Peyer's patch (tissue), 4 donors: Measurements from ENCODE around the gene NFASC.

ENCODE experiments used
- POLR2A ChIP-seq, 2 donors: fragments of 450-650 bp; IDR thresholded peaks; one replicate each; pipeline ENCODE4 v1.5.1; 2017; ENCODE audit warnings: antibody characterized with exemption in 2 of 2, mild to moderate bottlenecking in 2 of 2, moderate library complexity in 2 of 2
- TF ChIP-seq, protein P1 (sequence below), 6 experiments: fragments of 450-650 bp in 4 of 6; fragments of 200-600 bp in 2 of 6; sonication (generic) in 1 of 6; IDR thresholded peaks; one replicate each; pipeline ENCODE4 v1.5.1; 2017 to 2019; ENCODE audit warnings: antibody characterized with exemption in 6 of 6, mild to moderate bottlenecking in 3 of 6, moderate library complexity in 1 of 6

GRCh38 chr1:204925701-204926100, 55.0 kb downstream of the NFASC start:
- TF ChIP-seq, protein P1, sequence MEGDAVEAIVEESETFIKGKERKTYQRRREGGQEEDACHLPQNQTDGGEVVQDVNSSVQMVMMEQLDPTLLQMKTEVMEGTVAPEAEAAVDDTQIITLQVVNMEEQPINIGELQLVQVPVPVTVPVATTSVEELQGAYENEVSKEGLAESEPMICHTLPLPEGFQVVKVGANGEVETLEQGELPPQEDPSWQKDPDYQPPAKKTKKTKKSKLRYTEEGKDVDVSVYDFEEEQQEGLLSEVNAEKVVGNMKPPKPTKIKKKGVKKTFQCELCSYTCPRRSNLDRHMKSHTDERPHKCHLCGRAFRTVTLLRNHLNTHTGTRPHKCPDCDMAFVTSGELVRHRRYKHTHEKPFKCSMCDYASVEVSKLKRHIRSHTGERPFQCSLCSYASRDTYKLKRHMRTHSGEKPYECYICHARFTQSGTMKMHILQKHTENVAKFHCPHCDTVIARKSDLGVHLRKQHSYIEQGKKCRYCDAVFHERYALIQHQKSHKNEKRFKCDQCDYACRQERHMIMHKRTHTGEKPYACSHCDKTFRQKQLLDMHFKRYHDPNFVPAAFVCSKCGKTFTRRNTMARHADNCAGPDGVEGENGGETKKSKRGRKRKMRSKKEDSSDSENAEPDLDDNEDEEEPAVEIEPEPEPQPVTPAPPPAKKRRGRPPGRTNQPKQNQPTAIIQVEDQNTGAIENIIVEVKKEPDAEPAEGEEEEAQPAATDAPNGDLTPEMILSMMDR (IDR thresholded peaks at IDR 0.05): no peak
- no peak for TF ChIP-seq POLR2A (IDR thresholded peaks at IDR 0.05)
